IPS-NIHi7 (cell line): ENCODE results near the gene KRTAP2-4.
"Not testable (repeated sequence)": the region's sequence is repeated elsewhere in the genome, so short reads cannot be mapped to it uniquely, and the experiment has no call there.

Experiments used
- DNase-seq: peaks from one replicate; pipeline ENCODE4 v3.0.0; 2012; ENCODE audit warnings: mixed read lengths; ENCODE audit errors: extremely low spot score

Gene KRTAP2-4

DNA sequence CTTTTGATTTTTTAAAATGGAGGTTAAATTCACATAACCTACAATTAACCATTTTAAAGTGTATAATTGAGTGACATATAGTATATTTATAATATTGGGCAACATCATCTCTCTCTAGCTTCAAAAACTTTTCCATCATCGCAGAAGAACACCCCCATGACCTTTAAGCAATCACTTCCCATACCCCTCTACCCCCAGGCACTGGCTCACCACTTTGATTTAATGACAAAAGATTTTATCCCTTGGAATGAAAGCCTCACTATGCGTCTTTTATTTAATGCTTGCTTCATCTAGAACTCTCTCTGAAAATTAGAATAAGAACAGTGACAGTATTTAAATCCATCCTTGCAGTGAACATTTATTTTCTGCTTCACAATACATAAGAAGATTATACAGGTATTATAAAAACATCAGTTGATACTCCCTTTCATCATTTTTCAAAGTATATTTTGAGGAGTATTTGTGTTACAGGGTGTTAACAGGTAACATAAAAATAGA lies 27.8 kb downstream of the KRTAP2-4 start:
- DNase-seq, result no peak

- not testable (repeated sequence) for DNase-seq
Measured at GRCh38 chr17:41034346-41034935, 31.2 kb downstream of the KRTAP2-4 start, which contains the start of gene KRTAP1-3. Gene KRTAP1-3 (minus strand): TSS chr17:41034874. CDS start chr17:41034821, 53 bp downstream.

DNA sequence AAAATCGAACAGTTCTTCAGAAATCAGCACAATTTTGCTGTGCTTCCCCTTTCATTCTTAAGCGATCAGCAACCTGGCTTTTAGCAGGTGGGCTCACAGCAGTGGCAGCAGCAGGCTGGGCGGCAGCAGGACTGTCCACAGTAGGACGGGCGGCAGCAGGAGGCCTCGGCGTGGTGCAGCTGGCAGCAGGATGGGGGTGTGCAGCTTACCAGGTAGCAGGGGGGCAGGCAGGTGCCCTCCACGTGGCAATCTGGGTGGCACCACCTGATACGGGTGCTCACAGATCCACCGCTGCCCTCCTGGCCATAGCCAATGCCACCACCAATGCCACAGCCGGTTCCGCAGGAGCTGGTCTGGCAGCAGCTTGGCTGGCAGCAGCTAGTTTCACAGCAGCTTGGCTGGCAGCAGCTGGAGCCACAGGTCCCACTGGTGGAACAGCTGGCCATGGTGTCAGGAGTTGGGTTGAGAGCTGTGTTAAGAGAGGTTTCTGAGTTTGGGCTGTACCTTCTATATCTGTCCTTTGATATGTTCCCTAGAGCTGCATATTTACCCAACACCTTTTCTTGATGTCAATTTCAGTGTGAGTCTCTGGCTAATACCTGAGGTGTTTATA lies 35.9 kb downstream of the KRTAP2-4 start, which contains the start of gene KRTAP1-4:
Gene KRTAP1-4 (minus strand): TSS at position 563 of the 613 bp plus-strand sequence. CDS start 117 bp downstream, at position 446.
- DNase-seq, result no peak

GRCh38 chr17:41026715-41027471 lies 38.8 kb downstream of the KRTAP2-4 start, which contains the start of gene KRTAP1-5:
Gene KRTAP1-5 (minus strand): TSS chr17:41027208. CDS start chr17:41027155, 53 bp downstream.
- DNase-seq, result no peak

DNA sequence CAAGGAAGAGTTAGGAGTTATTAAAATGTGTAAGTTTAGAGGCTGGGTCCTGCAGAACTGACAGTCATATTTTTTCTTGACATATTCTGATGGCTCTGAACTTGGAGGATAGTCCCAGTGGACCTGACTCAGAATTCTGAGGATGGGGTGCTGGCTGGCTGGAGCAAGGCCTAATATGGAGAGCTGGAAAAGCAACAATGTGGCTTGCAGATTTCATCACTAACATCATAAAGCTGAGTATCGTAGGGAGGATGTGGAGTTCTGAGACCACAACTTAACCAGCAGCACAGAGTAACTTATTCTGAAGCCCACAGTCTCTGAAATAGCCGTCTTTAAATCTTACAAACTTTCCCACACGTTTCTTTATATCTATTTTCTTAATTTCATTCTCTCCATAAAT lies 41.0 kb downstream of the KRTAP2-4 start:
- no peak for DNase-seq

GRCh38 chr17:41020336-41020735 lies 45.3 kb downstream of the KRTAP2-4 start:
- no peak for DNase-seq

GRCh38 chr17:41019415-41019814 lies 46.3 kb downstream of the KRTAP2-4 start:
- DNase-seq, result no peak

GRCh38 chr17:41018541-41018940 lies 47.1 kb downstream of the KRTAP2-4 start:
- DNase-seq, result no peak

DNA sequence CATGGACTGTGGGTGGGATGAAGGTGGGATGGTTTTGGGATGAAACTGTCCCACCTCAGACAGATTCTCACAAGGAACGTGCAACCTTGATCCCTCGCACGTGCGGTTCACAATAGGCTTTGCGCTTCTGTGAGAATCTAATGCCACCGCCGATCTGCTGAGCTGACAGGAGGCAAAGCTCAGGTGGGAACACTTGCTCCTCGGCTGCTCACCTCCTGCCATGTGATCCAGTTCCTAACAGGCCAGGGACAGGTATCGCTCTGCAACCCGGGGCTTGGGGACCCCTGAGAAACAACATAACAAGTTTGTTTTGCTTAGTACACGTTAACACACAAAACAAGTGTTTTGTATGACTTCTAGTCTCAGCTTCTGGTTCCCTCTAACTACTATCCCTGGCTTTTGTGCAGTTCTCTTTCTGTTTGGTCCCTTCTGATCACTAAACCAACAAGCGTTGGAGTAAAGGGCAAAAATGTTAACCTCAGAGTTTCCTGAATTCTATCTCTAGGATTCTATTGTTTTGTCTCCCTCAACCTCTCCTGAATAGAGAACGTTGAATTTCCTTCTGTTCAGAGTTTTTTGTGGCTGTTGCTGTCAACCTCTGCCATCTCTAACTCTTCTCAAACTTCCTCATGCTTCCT lies 49.0 kb downstream of the KRTAP2-4 start:
- no peak for DNase-seq

- no peak for DNase-seq
Measured at GRCh38 chr17:41015454-41015853, 50.2 kb downstream of the KRTAP2-4 start.
